HG03354 (cell line): ENCODE results near the gene BTBD9.
"Not testable (repeated sequence)": the region's sequence is repeated elsewhere in the genome, so short reads cannot be mapped to it uniquely, and the experiment has no call there.

Experiments used
- ATAC-seq: cut with Tn5 transposase; IDR thresholded peaks from one replicate; pipeline ENCODE4 v1.9.1; 2021; ENCODE audit warnings: mild to moderate bottlenecking; ENCODE audit not compliant: unreplicated experiment, poor library complexity, severe bottlenecking

The BTBD9 gene

DNA sequence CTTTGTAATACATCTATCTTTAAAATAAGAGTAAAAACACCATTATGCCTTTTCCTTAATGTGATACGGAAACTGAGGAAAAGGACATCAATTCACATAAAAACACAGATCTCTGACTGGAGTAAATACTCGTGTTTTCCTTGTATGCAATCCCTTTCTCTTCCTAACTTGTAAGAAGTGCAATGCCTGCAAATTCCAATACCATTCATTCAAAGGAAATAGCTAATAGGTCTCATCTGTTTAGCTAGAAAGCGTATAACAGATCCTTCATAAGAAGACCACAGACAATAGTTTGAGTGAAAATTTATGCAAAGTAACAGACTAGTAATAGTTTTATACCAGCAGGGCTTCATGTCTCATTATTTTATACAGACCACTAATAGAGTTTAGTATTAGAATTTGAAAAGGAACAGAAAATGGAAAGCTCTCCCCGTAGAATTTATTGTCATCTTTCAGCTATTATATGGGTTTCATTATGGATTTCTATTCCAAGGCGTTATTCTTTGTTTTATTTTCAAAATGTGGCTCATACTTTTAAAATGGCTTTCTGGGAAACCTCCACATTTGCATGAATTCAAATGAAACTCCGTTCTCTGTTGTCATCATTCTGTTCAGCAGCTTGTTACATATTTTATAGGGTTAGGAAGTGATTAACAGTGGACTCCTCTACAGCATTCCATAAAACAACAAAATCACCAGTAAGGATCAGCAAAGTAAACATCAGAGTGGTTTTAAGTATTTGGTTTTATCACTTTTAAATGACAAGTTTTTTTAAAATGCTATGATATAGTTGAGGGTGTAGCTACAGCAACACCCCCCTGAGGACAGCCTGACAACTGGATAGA lies 186.7 kb downstream of the BTBD9 start:
- ATAC-seq = no peak

DNA sequence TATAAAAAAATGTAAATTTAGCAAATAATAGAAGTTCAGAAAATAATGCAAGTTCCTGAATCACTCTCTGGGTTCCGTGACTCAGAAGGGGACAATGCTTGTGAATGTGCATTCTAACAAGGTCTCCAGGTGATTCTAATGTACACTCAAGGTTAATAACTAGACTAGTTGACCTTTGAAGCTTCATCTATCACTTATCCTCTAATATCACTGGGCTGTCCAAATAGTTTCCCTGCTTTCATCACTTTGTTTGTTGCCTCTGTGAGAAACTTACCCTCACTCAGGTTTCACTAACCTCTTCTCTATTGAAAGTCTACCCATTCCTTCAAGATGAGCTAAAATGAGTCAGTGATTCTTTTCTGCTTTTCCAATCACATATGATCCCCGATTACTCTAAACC lies 189.0 kb downstream of the BTBD9 start:
- ATAC-seq = no peak

DNA sequence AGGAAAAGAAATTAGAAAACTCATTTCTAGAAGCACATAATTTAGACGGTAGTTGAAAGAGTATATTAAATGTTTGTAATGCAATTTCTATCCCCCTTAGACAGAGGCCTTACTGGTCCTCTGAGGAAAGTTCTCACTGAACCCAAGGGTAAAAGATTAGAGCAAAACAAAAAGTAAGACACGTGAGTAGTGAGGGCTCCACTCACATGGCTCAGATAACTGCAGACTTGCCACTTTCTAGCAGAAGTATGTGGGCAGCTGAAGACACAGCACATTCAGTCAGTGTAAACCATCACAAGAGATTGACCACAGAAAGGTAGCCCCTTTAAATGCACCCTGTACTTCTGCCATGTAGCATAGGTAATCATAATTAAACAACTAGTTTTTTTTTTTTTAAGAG lies 193.8 kb downstream of the BTBD9 start:
- ATAC-seq = no peak

DNA sequence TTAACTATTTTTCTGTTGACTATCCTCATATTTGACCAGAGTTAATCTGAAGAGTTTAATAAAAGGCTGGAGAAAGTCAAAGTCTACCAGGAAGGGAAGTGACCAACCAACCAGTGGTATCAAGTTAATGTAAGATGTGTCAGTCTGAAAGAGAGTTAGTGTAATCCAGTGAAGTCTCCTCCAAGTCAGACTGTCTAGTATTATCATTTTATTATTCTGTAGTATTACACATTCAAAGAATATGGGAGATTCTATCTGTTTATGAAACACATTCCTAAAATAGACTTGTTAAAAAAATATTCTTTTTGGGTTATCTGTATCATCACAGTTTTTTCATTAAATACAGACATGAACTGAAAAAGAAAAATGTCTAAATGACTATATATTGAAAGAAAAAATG lies 194.4 kb downstream of the BTBD9 start:
- no peak for ATAC-seq

DNA sequence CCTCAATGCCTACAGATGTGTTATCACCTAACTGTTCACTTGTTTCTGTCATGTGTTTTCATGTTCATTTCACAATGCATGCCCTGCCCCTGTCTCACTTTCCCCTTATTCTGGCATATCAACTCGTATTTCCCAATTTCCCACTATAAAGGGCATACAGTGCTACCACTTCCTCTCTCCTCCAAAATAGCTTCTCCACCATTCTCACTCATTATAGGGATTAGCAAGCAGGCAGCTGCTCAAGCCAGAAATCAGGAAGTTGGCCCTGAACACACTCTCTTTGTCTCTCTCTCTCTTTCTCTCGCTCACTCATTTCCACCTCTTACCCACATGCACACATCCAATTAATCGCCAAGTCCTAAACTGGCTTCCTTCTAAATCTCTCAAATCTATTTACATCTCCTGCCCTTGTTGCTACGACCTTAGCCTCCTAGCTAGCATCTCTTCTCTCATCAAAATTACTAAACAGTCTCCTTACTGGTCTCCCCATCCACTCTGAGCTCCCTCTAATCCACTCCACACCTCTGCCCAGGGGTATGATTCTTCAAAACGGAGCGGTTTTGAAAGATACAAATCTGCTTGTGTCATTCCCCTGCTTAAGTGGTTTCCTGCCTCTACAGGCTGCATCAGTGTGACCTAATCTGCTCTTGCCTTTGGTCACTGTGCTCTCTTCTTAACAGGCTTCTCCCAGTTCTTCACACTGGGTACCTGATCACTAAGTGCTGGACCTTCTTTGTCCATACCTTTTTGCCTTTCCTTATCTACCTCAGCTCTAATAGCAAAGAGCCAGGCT lies 196.2 kb downstream of the BTBD9 start:
- ATAC-seq = no peak

DNA sequence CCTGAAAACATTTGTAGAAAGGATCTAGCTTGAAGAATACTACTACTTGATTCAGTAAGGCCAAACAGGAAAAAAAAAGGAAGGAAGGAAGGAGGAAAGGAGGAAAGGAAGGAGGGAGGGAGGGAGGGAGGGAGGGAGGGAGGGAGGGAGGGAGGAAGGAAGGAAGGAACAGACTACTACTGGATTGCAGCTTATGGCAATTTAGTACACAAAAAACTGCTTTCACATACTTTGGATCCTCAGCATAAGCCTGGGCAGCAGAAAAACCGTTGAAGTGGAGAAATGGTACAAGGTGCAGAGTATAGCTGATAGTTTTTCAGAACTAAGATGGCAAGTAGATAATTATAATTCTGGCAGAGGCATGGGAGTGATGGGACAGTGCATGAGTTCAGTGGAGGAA lies 201.6 kb downstream of the BTBD9 start:
- no peak for ATAC-seq

DNA sequence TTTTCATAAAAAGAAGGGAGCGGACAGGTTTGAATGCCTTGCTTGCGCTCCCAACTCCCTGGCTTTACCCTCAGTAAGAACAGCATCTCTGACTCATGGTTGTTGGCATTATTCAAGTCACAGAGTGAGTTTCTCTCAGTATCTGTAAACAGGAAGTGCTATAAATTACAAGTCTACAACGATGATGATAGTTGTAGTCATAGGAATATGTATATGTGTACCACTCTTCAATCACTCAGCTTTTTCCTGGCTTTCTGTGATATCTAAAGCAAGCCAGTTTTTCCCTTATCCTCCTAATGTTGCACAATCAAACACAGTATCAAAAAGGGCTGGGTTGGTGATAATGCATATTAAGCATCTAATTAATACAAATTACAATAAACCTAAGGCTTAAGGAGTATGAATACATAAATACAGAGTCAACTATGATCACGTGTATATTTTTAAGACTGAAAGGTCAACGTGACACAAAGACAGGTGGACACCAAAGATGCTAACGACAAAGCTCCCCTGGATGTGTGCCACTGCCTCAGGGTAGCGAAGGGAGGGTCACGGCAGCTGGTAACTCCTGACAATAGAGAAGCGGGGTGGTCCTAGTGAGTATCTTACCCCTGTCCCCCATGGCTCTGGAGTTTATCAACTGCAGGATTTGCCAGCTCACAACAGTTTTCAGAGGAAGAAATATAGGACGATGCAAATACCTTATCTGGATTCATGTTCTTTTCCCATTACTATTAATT lies 202.8 kb downstream of the BTBD9 start:
- ATAC-seq = no peak

DNA sequence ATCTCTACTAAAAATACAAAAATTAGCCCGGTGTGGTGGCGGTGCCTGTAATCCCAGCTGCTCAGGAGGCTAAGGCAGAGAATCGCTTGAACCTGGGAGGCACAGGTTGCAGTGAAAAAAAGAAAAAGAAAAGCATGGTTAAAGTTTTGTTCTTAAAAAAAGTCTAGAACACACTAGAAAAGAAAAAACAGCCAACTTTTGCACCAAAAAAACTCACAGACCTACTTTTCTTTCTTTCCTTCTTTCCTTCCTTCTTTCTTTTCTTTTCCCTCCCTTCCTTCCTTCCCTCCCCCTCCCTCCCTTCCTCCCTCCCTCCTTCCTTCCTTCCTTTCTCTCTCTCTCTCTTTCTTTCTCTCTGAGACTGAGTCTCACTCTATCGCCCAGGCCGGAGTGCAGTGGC lies 204.4 kb downstream of the BTBD9 start:
- no peak for ATAC-seq

DNA sequence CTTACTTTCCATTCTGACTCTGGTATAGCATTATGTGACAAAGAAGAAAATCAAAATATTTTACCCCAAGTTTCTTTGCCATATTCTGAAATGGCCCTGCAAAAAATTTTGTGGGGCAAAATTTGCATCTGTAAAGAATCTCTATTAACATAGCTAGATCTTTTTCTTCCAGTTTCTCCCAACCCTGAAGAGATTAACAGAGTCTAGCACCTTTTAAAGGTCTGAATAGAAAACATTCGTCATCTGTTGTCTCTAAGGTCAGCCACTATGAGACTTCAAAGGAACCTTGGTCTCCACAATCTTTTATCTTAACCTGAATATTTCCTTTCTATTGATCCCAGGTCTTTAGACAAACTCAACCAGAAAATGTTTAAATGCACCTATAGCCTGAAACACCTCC lies 205.7 kb downstream of the BTBD9 start:
- ATAC-seq = no peak

DNA sequence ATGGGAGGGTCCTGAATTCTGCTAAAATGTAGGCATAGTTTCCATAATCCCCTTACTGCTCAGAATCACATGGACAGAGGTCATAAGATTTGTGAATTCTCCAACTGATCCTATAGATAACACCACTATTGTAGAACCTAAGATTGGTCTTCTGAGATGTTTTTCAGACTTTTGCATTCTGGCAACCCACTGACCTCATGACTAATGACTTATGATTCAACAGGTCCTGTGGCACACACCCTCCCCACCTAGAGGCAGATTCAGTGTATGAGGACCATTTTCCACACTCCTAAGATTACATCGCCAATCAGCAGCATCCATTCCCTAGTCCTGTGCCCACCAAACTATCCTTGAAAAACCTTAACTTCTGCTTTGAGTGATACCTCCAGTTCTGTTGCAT lies 207.2 kb downstream of the BTBD9 start:
- ATAC-seq = no peak

DNA sequence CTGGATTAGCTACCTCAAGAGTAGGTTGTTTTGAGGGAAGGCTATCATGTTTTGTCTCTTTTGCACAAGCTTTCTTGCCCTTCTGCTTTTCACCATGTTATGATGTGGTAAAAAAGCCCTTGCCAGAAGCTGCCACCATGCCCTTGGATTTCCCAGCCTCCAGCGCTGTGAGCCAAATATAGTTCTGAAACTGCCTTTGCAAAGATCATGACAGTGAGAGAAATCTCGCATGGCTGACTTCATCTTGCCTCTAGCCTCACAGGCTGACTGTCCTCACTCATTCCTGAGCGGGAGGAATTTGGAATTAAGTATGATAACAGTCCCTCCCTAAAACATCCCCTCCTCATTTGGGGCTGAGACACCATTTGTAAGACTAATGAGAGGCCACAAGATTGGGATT lies 207.7 kb downstream of the BTBD9 start:
- no peak for ATAC-seq

DNA sequence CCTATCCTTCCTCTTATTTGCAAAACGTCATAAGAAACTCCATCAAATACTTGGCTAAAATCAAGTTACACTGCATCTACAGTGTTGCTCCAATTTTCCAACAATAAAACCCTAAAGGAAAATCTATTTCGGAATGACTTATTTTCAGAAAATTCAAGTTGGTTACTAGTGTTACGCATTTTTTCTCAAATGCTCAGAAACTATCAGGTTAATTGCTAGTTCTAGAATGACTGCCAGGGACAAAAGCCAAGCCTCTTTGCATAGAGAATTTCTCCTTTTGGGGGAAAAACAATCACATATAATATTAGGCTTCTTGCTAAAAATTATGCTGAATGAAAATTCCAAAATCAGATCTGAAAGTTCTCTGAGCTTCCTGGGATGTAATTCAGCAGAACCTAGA lies 210.2 kb downstream of the BTBD9 start:
- no peak for ATAC-seq

DNA sequence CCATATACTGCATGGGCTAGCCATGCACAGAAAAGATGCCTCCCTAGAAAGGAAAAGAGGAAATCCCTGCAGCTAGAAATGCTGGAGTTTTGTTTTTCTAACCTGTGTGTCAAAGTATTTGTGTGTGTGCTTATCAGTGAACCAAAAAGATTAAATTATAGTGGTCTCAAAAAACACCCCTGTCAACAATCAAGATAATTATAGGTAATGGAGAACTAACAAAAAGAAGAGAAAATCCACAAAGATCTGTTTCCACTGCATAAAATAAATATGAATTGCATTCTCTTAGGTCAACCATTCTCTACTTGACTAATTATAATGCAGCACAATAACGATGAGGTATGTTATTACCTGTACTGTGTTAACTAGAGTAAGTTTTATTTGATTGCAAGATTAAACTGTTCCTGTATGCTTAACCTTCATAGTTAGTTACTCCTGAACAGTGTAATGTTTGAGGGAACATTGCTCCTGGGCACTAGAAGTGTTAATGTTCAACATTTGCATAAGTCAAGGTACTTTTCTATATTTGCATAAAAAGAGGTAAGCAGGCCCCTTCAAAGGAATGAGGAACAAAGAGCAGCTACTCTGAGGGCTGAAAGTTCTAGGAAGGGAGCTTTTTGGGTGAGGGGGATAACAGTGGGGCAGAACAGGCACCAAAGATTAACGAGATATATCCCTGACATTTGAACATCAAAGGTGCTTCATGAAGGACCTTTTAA lies 212.1 kb downstream of the BTBD9 start:
- peak; percentile 83 for ATAC-seq

DNA sequence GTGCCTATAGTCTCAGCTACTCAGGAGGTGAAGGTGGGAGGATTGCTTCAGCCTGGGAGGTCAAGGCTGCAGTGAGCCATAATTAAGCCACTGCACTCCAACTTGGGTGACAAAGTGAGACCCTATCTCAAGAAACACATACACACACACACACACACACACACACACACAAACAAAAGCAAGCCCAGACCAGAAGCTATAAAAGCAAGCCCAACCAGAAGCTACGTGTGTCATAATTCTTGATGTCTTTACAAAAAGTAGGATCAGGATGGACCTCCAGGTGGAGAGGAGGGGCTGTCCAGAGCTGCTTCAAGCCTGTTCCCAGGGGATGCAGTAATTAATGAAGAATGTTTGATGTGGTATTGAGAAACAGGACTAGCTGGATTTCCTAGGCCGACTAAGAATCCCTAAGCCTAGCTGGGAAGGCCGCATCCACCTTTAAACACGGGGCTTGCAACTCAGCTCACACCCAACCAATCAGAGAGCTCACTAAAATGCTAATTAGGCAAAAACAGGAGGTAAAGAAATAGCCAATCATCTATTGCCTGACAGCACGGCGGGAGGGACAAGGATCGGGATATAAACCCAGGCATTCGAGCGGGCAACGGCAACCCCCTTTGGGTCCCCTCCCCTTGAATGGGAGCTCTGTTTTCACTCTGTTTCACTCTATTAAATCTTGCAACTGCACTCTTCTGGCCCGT lies 213.8 kb downstream of the BTBD9 start:
- not testable (repeated sequence) for ATAC-seq

DNA sequence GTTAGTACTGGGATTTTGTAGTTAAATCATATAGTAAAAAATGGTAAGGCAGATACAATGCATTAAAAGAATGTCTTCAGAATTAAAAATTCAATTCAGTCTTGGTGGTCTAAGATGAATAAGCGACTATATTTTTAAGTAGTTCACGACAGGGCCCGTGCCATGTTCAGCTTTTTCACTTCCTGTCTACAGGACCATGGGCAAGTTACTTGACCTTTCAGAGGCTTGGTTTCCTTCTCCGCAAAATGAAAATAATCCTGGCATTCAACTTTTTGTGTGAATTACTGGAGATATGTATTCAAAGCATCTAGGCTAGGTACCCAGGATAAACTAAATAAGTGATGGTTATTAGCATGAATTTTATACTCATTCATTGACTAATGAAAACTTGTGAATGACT lies 216.0 kb downstream of the BTBD9 start:
- ATAC-seq = no peak

DNA sequence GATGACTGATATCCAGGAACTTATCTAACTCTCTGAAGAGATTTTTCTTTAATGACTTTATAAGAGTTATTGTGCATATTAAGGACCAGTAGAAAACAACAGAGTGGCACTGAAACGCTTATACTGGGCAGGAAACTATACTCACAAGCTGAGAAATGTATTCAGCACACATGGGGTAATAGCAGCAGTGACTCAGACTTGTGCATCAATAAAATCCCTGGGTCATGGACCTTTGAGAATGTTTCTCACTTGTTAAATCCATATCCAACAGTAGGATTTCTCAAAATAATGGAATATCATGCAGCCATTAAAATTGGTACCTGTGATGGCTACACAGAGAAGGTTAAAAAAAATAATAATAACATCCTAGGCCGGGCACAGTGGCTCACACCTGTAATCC lies 219.5 kb downstream of the BTBD9 start:
- ATAC-seq = no peak

DNA sequence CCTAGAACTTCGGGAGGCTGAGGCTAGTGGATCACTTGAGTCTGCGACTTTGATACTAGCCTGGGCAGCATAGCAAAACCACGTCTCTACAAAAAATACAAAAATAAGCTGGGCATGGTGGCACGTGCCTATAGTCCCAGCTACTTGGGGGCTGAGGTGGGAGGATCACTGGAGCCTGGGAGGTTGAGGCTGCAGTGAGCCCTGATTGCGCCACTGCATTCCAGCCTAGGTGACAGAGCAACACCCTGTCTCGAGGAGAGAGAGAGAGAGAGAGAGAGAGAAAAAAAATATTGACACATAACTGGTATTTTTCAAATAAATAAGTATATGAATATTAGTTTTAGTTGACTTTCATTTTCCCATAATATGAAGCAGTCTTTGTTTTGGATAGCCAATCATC lies 222.2 kb downstream of the BTBD9 start:
- no peak for ATAC-seq

DNA sequence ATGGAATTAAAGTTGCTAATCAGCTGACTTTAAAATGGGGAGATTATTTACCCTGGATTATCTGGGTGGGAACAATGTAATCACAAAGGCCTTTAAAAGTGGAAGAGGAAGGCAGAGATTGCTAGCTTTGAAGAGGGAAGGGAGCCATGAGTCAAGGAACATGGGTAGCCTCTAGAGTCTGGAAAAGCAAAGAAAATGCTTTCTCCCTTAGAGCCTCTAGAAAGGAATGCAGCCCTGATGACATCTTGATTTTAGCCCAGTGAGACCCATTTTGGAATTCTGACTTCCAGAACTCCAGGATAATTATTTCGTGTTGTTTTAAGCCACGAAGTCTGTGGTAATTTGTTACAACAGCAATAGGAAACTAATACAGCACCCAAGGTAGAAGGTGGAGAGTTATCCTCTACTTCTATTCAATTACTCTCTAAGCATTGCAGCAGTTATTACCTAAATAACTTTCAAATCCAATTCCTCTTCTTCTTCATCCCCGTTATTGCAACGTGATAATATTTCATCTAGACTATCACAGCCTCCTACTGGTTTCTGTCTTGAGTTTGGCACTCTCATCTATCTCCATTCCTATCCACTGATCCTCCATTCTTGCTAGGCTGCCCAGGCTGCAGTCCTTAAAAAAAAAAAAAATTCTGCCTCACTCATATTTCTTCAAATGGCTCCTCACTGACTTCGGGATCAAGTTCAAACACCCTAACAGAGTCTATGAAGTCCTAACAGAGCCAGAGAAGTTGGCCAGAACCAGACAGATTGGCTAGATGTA lies 224.3 kb downstream of the BTBD9 start:
- no peak for ATAC-seq
